ENCODE results near the gene TAF7.

Gene TAF7

DNA sequence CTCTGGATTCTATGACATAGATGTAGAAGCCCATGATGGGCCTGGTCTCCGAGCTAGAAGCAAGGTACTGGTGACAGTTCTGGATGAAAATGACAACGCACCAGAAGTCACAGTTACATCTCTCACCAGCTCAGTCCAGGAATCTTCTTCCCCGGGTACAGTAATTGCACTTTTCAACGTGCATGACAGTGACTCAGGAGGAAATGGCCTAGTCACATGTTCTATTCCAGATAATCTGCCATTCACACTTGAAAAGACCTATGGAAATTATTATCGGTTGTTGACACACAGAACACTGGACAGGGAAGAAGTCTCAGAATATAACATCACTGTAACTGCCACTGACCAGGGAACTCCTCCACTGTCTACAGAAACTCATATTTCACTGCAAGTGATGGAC lies 35.5 kb upstream of the TAF7 start:
- no peaks in the 10 kb centered on the region for H3K36me3 ChIP-seq (ENCODE audit: control insufficient read depth in 2 of 2, insufficient read depth in 1 of 2, low read length in 2 of 2)
- no peak for TF ChIP-seq SP3 (tag by site-specific recombination; IDR thresholded peaks at IDR 0.05)
- CTCF ChIA-PET, result interaction anchor here (0.5 to 2.6 kb wide), 9 partner anchors 13 to 208 kb away, joined by 3 to 17 read pairs (median 5); partner anchors contain the start of gene PCDHGA2
- peaks cover 3% of the 10 kb centered on the region; the same call in 1 of the 2 replicates for H3K9me3 ChIP-seq (ENCODE audit: control insufficient read depth, insufficient read depth, low read depth, low read length)
- no peaks in the 10 kb centered on the region for H3K4me1 ChIP-seq (ENCODE audit: control insufficient read depth, insufficient read depth, low read length)
- H3K27ac ChIP-seq (ENCODE audit: extremely low read depth, low read depth, low read length), result no peak overlapping the region
- POLR2A ChIA-PET, result no interaction called here
- no peak overlapping the region for H3K4me3 ChIP-seq (ENCODE audit: low read depth, low read length)

DNA sequence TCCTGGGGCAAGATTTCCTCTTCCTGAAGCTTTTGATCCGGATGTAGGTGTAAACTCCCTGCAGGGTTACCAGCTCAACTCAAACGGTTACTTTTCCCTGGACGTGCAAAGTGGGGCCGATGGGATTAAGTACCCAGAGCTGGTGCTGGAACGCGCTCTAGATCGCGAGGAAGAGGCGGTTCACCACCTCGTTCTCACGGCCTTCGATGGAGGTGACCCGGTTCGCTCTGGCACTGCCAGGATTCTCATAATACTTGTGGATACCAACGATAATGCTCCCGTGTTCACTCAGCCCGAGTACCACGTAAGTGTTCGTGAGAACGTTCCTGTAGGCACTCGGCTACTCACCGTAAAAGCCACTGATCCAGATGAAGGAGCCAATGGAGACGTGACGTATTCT lies 35.1 kb upstream of the TAF7 start:
- H3K9me3 ChIP-seq (ENCODE audit: control insufficient read depth, insufficient read depth, low read depth, low read length), result peaks cover 1% of the 10 kb centered on the region; the same call in 1 of the 2 replicates
- H3K4me3 ChIP-seq (ENCODE audit: low read depth, low read length), result no peak overlapping the region
- no peaks in the 10 kb centered on the region for H3K36me3 ChIP-seq (ENCODE audit: control insufficient read depth in 2 of 2, insufficient read depth in 1 of 2, low read length in 2 of 2)
- TF ChIP-seq TRIM28 (IDR thresholded peaks at IDR 0.05; ENCODE audit: borderline replicate concordance, low read length), result no peak
- TF ChIP-seq ZNF394 (tag by site-specific recombination; IDR thresholded peaks at IDR 0.05; ENCODE audit: borderline replicate concordance), result no peak
- TF ChIP-seq ZNF214 (tag by site-specific recombination; IDR thresholded peaks at IDR 0.05; ENCODE audit: borderline replicate concordance), result no peak
- TF ChIP-seq ZNF311 (tag by site-specific recombination; IDR thresholded peaks at IDR 0.05; ENCODE audit: borderline replicate concordance), result no peak
- TF ChIP-seq ZNF560 (tag by site-specific recombination; IDR thresholded peaks at IDR 0.05; ENCODE audit: borderline replicate concordance), result no peak
- no peak for TF ChIP-seq MZF1 (tag by site-specific recombination; IDR thresholded peaks at IDR 0.05; ENCODE audit: borderline replicate concordance)
- TF ChIP-seq ZNF248 (tag by site-specific recombination; IDR thresholded peaks at IDR 0.05), result no peak
- no peak for TF ChIP-seq ZNF623 (tag by site-specific recombination; IDR thresholded peaks at IDR 0.05)
- H3K27ac ChIP-seq (ENCODE audit: extremely low read depth, low read depth, low read length), result no peak overlapping the region
- POLR2A ChIA-PET, result no interaction called here
- no peaks in the 10 kb centered on the region for H3K4me1 ChIP-seq (ENCODE audit: control insufficient read depth, insufficient read depth, low read length)
- CTCF ChIA-PET, result interaction anchor here (0.7 to 2.6 kb wide), 12 partner anchors 9 to 208 kb away, joined by 3 to 17 read pairs (median 6); partner anchors contain the start of genes PCDHGA2 and PCDHGA5

DNA sequence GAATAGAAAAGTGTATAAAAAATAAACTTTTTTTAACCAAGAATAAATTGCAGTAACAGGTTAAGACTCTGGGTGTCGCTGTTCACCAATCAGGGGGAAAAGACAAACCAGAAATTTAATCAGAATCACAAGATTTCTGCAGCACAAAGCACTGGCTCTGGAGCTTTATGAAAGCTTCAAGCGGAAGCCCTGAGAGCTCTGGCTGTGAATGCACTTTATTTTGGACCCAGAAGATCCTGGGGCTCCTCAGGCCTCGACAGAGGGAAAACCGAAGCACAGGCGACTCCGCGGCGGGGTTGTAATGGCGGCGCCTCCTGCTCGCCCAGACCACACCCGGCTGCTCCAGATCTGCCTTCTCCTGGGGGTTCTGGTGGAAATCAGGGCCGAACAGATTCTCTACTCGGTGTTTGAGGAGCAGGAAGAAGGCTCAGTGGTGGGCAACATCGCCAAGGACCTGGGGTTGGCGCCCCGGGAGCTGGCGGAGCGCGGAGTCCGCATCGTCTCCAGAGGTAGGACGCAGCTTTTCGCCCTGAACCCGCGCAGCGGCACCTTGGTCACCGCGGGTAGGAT lies 34.4 kb upstream of the TAF7 start, which contains the start of gene PCDHGA4:
Gene PCDHGA4, plus strand, starts transcription at position 122 of the 570 bp plus-strand sequence. Its CDS starts 87 bp downstream, at position 209.
- no peaks in the 10 kb centered on the region for H3K9me3 ChIP-seq (ENCODE audit: control insufficient read depth, insufficient read depth, low read depth, low read length)
- TF ChIP-seq ZNF654 (tag by site-specific recombination; IDR thresholded peaks at IDR 0.05; ENCODE audit: low read depth) (peak; percentile 21), ZSCAN4 (tag by site-specific recombination; IDR thresholded peaks at IDR 0.05) (no peak), ZNF704 (tag by site-specific recombination; IDR thresholded peaks at IDR 0.05) (no peak), ZNF335 (tag by site-specific recombination; conservative IDR thresholded peaks at IDR 0.05) (no peak), GLIS2 (tag by site-specific recombination; IDR thresholded peaks at IDR 0.05) (no peak), ZFHX2 (tag by site-specific recombination; conservative IDR thresholded peaks at IDR 0.05) (no peak)
- H3K27ac ChIP-seq (ENCODE audit: extremely low read depth, low read depth, low read length), result no peak within 1 kb of the TSS
- no peaks in the 10 kb centered on the region for H3K36me3 ChIP-seq (ENCODE audit: control insufficient read depth in 2 of 2, insufficient read depth in 1 of 2, low read length in 2 of 2)
- H3K4me3 ChIP-seq (ENCODE audit: low read depth, low read length), result peak within 1 kb of the TSS; percentile 13
- H3K4me1 ChIP-seq (ENCODE audit: control insufficient read depth, insufficient read depth, low read length), result peaks cover 2% of the 10 kb centered on the region; the same call in 1 of the 2 replicates
- ChIA-PET POLR2A (no interaction called here), CTCF (interaction anchor here (0.7 to 2.6 kb wide), 19 partner anchors 9 to 213 kb away, joined by 3 to 17 read pairs (median 5); partner anchors contain the start of genes PCDHGA2, PCDHGA5 and TAF7)

- CTCF ChIA-PET, result interaction anchor here (3.0 to 5.6 kb wide), 3 partner anchors 13 to 213 kb away, joined by 11 to 33 read pairs (median 17); partner anchors contain the start of genes PCDHGA11 and PCDHGA2
- H3K27ac ChIP-seq (ENCODE audit: extremely low read depth, low read depth, low read length), result no peak overlapping the region
- H3K9me3 ChIP-seq (ENCODE audit: control insufficient read depth, insufficient read depth, low read depth, low read length), result no peaks in the 10 kb centered on the region
- peaks cover 2% of the 10 kb centered on the region; the same call in 1 of the 2 replicates for H3K4me1 ChIP-seq (ENCODE audit: control insufficient read depth, insufficient read depth, low read length)
- no peak overlapping the region for H3K4me3 ChIP-seq (ENCODE audit: low read depth, low read length)
- POLR2A ChIA-PET, result no interaction called here
- H3K36me3 ChIP-seq (ENCODE audit: control insufficient read depth in 2 of 2, insufficient read depth in 1 of 2, low read length in 2 of 2), result no peaks in the 10 kb centered on the region
- TF ChIP-seq ZNF843 (tag by site-specific recombination; IDR thresholded peaks at IDR 0.05) (no peak), ZNF239 (tag by site-specific recombination; IDR thresholded peaks at IDR 0.05) (no peak), ZNF624 (tag by site-specific recombination; IDR thresholded peaks at IDR 0.05) (no peak), ZBTB1 (tag by site-specific recombination; IDR thresholded peaks at IDR 0.05) (no peak), KLF8 (tag by site-specific recombination; IDR thresholded peaks at IDR 0.05) (no peak), ZNF660 (tag by site-specific recombination; IDR thresholded peaks at IDR 0.05) (no peak), ZFP3 (tag by site-specific recombination; IDR thresholded peaks at IDR 0.05; ENCODE audit: low read depth) (no peak)
- TF ChIP-seq, protein P1, sequence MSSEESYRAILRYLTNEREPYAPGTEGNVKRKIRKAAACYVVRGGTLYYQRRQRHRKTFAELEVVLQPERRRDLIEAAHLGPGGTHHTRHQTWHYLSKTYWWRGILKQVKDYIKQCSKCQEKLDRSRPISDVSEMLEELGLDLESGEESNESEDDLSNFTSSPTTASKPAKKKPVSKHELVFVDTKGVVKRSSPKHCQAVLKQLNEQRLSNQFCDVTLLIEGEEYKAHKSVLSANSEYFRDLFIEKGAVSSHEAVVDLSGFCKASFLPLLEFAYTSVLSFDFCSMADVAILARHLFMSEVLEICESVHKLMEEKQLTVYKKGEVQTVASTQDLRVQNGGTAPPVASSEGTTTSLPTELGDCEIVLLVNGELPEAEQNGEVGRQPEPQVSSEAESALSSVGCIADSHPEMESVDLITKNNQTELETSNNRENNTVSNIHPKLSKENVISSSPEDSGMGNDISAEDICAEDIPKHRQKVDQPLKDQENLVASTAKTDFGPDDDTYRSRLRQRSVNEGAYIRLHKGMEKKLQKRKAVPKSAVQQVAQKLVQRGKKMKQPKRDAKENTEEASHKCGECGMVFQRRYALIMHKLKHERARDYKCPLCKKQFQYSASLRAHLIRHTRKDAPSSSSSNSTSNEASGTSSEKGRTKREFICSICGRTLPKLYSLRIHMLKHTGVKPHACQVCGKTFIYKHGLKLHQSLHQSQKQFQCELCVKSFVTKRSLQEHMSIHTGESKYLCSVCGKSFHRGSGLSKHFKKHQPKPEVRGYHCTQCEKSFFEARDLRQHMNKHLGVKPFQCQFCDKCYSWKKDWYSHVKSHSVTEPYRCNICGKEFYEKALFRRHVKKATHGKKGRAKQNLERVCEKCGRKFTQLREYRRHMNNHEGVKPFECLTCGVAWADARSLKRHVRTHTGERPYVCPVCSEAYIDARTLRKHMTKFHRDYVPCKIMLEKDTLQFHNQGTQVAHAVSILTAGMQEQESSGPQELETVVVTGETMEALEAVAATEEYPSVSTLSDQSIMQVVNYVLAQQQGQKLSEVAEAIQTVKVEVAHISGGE (tag by site-specific recombination; conservative IDR thresholded peaks at IDR 0.05; ENCODE audit: low read depth), result no peak
These were observed 31.0 kb upstream of the TAF7 start for GRCh38 chr5:141351591-141351990.
